Fibroblast of lung (primary cell): ENCODE data around the gene ICE1. TPM values are rescaled to one million over a fixed set of nuclear protein-coding genes. Genes with fewer than 3 reads are reported as not detected.
A peak's percentile ranks its signal among the peaks of the same experiment; 100 is the strongest.

ENCODE experiments used
- DNase-seq, 2 donors: peaks; one replicate each; pipeline versions ENCODE4 v3.0.0 to v3.0.0-alpha.2; 2010; ENCODE audit warnings: low read depth in 2 of 2
- H2AFZ ChIP-seq: 2 replicates; pipeline ENCODE4 v1.5.1; 2012; ENCODE audit warnings: low read length, control low read depth, inconsistent platforms
- H3K27ac ChIP-seq: 2 replicates; pipeline ENCODE4 v1.5.1; 2011; ENCODE audit warnings: low read length, control low read depth; ENCODE audit not compliant: insufficient read depth
- H3K27me3 ChIP-seq: 2 replicates; pipeline ENCODE4 v1.5.1; 2011; ENCODE audit warnings: mild to moderate bottlenecking, low read length; ENCODE audit not compliant: control insufficient read depth, insufficient read depth
- H3K36me3 ChIP-seq: 2 replicates; pipeline ENCODE4 v1.5.1; 2011; ENCODE audit warnings: low read length; ENCODE audit not compliant: control insufficient read depth, insufficient read depth
- H3K4me1 ChIP-seq: 2 replicates; pipeline ENCODE4 v1.5.1; 2011; ENCODE audit warnings: low read length; ENCODE audit not compliant: control insufficient read depth, insufficient read depth; ENCODE audit errors: extremely low read depth
- H3K4me2 ChIP-seq: 2 replicates; pipeline ENCODE4 v1.5.1; 2011; ENCODE audit warnings: low read length, control low read depth; ENCODE audit not compliant: insufficient read depth; ENCODE audit errors: extremely low read depth
- H3K4me3 ChIP-seq, 4 experiments: fragments of 200-600 bp in 1 of 4; sonication (generic) in 1 of 4; replicated peaks in 1 of 4; 2 replicates each; pipeline ENCODE4 v1.5.1; 2011 to 2016; ENCODE audit warnings: low read length in 4 of 4, low read depth in 3 of 4, mild to moderate bottlenecking in 3 of 4, control low read depth in 2 of 4, inconsistent platforms in 1 of 4, mixed read lengths in 1 of 4; ENCODE audit not compliant: insufficient read depth in 1 of 4; ENCODE audit errors: control extremely low read depth in 1 of 4
- H3K79me2 ChIP-seq: 2 replicates; pipeline ENCODE4 v1.5.1; 2012; ENCODE audit warnings: mild to moderate bottlenecking, low read length, inconsistent platforms; ENCODE audit not compliant: control insufficient read depth, insufficient read depth
- H3K9ac ChIP-seq: 2 replicates; pipeline ENCODE4 v1.5.1; 2011; ENCODE audit warnings: mild to moderate bottlenecking, low read length, control low read depth; ENCODE audit not compliant: insufficient read depth
- H3K9me3 ChIP-seq: 2 replicates; pipeline ENCODE4 v1.5.1; 2012; ENCODE audit warnings: low read depth, low read length; ENCODE audit not compliant: control insufficient read depth, insufficient read depth
- H4K20me1 ChIP-seq: 2 replicates; pipeline ENCODE4 v1.5.1; 2011; ENCODE audit warnings: low read length; ENCODE audit not compliant: control insufficient read depth, insufficient read depth; ENCODE audit errors: extremely low read depth
- EZH2 ChIP-seq: IDR thresholded peaks from 2 replicates; pipeline ENCODE4 v1.5.1; 2012; ENCODE audit warnings: low read length, control low read depth, mild to moderate bottlenecking; ENCODE audit errors: missing control alignments
- polyA plus RNA-seq, 2 donors: library from polyadenylated mRNA; depleted of rRNA in 1 of 2; stranded (reverse) in 1 of 2; unstranded in 1 of 2; fragments of >200 nt; gene quantifications; 2 replicates each; pipeline ENCODE4 v1.2.1, GENCODE V29; 2011 to 2012; ENCODE audit warnings: missing spikeins in 1 of 2
- total RNA-seq: library from RNA; depleted of rRNA; stranded (reverse); fragments of >200 nt; gene quantifications from 2 replicates; pipeline ENCODE4 v1.2.1, GENCODE V29; 2014
- TF ChIP-seq, protein P1 (sequence below), 2 donors: IDR thresholded peaks in 1 of 2; conservative IDR thresholded peaks in 1 of 2; 1 replicate in 1 of 2; 2 replicates in 1 of 2; pipeline ENCODE4 v1.5.1; 2011 to 2012; ENCODE audit warnings: low read length in 2 of 2, control low read depth in 1 of 2, inconsistent platforms in 1 of 2, low read depth in 1 of 2, mild to moderate bottlenecking in 1 of 2

The ICE1 gene
- total and polyA plus RNA-seq, 2 donors (not counting 1 experiment from before 2014, with no cell fraction given): 17.6 to 24.4 TPM

DNA sequence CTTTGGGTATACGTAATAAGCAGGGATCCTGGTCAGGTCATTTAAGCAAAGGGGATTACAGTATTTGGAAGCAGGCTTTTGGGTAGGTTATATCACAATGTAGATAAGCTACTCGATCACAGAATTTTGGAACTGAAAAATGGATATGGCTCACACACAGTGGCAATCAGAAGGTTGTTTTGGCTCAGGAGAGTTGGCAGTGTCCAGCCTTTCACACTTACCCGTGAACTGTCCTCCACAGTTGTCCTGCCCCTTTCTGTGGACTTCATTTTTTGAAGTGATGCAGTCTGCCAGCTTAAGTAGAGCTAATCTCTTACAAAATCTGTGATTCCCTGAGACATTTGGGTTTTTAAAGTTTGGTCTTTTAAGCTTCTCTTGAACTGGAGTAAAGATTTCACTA lies 30.7 kb downstream of the ICE1 start:
- no peak overlapping the region for H2AFZ ChIP-seq
- no peak for DNase-seq
- no peaks in the 10 kb centered on the region for H3K4me1 ChIP-seq
- no peak overlapping the region for H3K4me3 ChIP-seq
- no peak overlapping the region for H3K9ac ChIP-seq
- peaks cover 2% of the 10 kb centered on the region for H3K36me3 ChIP-seq
- no peak overlapping the region for H3K27ac ChIP-seq
- H4K20me1 ChIP-seq: no peaks in the 10 kb centered on the region
- no peak overlapping the region for H3K4me2 ChIP-seq
- H3K79me2 ChIP-seq: no peaks in the 10 kb centered on the region
- no peaks in the 10 kb centered on the region for H3K27me3 ChIP-seq
- no peaks in the 10 kb centered on the region for H3K9me3 ChIP-seq
- TF ChIP-seq, protein P1, sequence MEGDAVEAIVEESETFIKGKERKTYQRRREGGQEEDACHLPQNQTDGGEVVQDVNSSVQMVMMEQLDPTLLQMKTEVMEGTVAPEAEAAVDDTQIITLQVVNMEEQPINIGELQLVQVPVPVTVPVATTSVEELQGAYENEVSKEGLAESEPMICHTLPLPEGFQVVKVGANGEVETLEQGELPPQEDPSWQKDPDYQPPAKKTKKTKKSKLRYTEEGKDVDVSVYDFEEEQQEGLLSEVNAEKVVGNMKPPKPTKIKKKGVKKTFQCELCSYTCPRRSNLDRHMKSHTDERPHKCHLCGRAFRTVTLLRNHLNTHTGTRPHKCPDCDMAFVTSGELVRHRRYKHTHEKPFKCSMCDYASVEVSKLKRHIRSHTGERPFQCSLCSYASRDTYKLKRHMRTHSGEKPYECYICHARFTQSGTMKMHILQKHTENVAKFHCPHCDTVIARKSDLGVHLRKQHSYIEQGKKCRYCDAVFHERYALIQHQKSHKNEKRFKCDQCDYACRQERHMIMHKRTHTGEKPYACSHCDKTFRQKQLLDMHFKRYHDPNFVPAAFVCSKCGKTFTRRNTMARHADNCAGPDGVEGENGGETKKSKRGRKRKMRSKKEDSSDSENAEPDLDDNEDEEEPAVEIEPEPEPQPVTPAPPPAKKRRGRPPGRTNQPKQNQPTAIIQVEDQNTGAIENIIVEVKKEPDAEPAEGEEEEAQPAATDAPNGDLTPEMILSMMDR (conservative IDR thresholded peaks at IDR 0.05 in 1 of 2, IDR thresholded peaks at IDR 0.05 in 1 of 2; ENCODE audit: low read depth in 1 of 2, low read length in 2 of 2): no peak
- no peak for TF ChIP-seq EZH2

DNA sequence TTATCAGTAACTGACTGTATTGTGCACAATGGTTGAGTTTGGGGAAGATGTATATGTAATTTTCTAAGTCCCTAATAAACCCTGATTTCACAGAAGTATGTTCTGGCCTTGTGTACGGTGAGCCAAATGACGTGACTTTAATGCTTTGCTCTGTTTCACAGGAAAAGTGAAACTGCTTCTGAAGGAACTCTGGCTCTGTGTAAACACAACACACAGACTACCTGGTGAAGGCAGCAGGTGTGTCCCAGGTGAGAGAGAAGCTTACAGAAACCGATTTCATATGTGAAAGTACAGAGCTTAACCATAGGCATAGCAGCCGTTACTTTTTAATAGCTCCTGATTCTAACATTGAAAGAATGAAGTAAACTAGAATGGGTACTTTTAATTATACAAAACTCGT lies 31.9 kb downstream of the ICE1 start:
- Histone ChIP-seq H3K4me1 (no peaks in the 10 kb centered on the region), H3K79me2 (no peaks in the 10 kb centered on the region), H3K36me3 (peaks cover 4% of the 10 kb centered on the region), H2AFZ (no peak overlapping the region), H3K9ac (no peak overlapping the region), H3K27me3 (no peaks in the 10 kb centered on the region), H3K9me3 (no peaks in the 10 kb centered on the region), H4K20me1 (no peaks in the 10 kb centered on the region), H3K4me3 (no peak overlapping the region), H3K27ac (no peak overlapping the region), H3K4me2 (no peak overlapping the region)
- TF ChIP-seq EZH2: no peak
- TF ChIP-seq, protein P1 (conservative IDR thresholded peaks at IDR 0.05 in 1 of 2, IDR thresholded peaks at IDR 0.05 in 1 of 2; ENCODE audit: low read depth in 1 of 2, low read length in 2 of 2): no peak
- DNase-seq: no peak

DNA sequence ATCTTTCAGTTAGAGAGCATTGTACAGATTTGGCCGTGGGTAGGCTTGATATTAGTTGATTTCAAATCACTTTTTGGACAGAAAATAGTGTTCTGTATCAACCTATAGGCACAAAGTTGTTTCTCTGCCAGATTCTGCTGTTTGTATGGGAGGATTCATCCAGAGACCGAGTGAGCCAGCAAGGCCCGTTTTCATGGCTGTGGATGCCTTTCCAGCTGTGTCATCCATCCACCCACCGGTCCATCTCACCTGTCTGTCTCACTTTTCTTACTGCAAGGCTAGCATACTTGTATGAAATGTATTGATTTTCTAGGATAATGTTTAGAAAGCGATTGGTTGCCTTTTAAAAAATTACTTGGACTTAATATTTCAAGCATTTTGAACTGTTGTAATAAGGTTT lies 34.4 kb downstream of the ICE1 start:
- Histone ChIP-seq H3K4me1 (no peaks in the 10 kb centered on the region), H3K9ac (no peak overlapping the region), H3K27ac (no peak overlapping the region), H3K4me2 (no peak overlapping the region), H2AFZ (no peak overlapping the region), H3K9me3 (no peaks in the 10 kb centered on the region), H3K79me2 (no peaks in the 10 kb centered on the region), H3K27me3 (no peaks in the 10 kb centered on the region), H3K36me3 (peaks cover 6% of the 10 kb centered on the region), H4K20me1 (no peaks in the 10 kb centered on the region), H3K4me3 (no peak overlapping the region)
- no peak for TF ChIP-seq EZH2
- TF ChIP-seq, protein P1 (conservative IDR thresholded peaks at IDR 0.05 in 1 of 2, IDR thresholded peaks at IDR 0.05 in 1 of 2; ENCODE audit: low read depth in 1 of 2, low read length in 2 of 2): no peak
- DNase-seq: peak in 1 of 2 donors; percentile 12
